HCT116 (cell line): Measurements from ENCODE around the gene SPON1.

Source experiments
- CTCF ChIP-seq, 3 experiments: fragments of 200-600 bp in 1 of 3; sonication (generic) in 1 of 3; IDR thresholded peaks in 2 of 3; conservative IDR thresholded peaks in 1 of 3; 2 replicates each; pipeline ENCODE4 v1.5.1; 2012 to 2017; ENCODE audit warnings: low read depth in 2 of 3, low read length in 2 of 3, antibody characterized with exemption in 1 of 3, borderline replicate concordance in 1 of 3, control low read depth in 1 of 3, mild to moderate bottlenecking in 1 of 3, mixed read lengths in 1 of 3, mixed run types in 1 of 3, moderate library complexity in 1 of 3; ENCODE audit not compliant: insufficient read depth in 1 of 3
- EZH2phosphoT487 ChIP-seq: fragments of 200-600 bp; IDR thresholded peaks from 2 replicates; pipeline ENCODE4 v1.6.1; 2018; ENCODE audit warnings: antibody characterized with exemption, borderline replicate concordance
- POLR2A ChIP-seq: IDR thresholded peaks from 2 replicates; pipeline ENCODE4 v1.7.0; 2011; ENCODE audit warnings: borderline replicate concordance; ENCODE audit not compliant: insufficient read depth, insufficient read length; ENCODE audit errors: extremely low read depth
- SRF ChIP-seq: IDR thresholded peaks from 2 replicates; pipeline ENCODE4 v1.6.1; 2012; ENCODE audit warnings: low read depth
- YY1 ChIP-seq: IDR thresholded peaks from 2 replicates; pipeline ENCODE4 v1.6.1; 2011; ENCODE audit warnings: low read length, low read depth, moderate library complexity, mild to moderate bottlenecking; ENCODE audit not compliant: insufficient replicate concordance; ENCODE audit errors: extremely low read depth
- ZNF274 ChIP-seq: fragments of 200-500 bp; sonication (Bioruptor generic); IDR thresholded peaks from 2 replicates; pipeline ENCODE4 v1.6.1; 2014; ENCODE audit warnings: mild to moderate bottlenecking, low read depth, low read length, inconsistent platforms

- no peak for TF ChIP-seq SRF
- TF ChIP-seq POLR2A = no peak
- TF ChIP-seq CTCF (IDR thresholded peaks at IDR 0.05 in 2 of 3, conservative IDR thresholded peaks at IDR 0.05 in 1 of 3; ENCODE audit: borderline replicate concordance in 1 of 3, insufficient read depth in 1 of 3, low read depth in 2 of 3, low read length in 2 of 3) = no peak
- no peak for TF ChIP-seq YY1
- TF ChIP-seq EZH2phosphoT487 = no peak
- TF ChIP-seq ZNF274 = no peak
Observed at GRCh38 chr11:14270690-14271542, 308.4 kb downstream of the SPON1 start.
